ENCODE measurements around the gene ZNF524.

- TF ChIP-seq CTCF (IDR thresholded peaks at IDR 0.05), result peak; percentile 28 to 65 (median 49)
- TF ChIP-seq EP300 (IDR thresholded peaks at IDR 0.05), result no peak
Observed at GRCh38 chr19:55640043-55640576, 40.0 kb downstream of the ZNF524 start.

Data from tibial nerve (tissue), 4 donors.